ENCODE data around the gene RAB11FIP4. TPM values are rescaled to one million over a fixed set of nuclear protein-coding genes. Genes with fewer than 3 reads are reported as not detected.

Gene RAB11FIP4
- total and polyA plus RNA-seq, 9 donors: 1.8 to 16.5 (median 6.4) TPM

DNA sequence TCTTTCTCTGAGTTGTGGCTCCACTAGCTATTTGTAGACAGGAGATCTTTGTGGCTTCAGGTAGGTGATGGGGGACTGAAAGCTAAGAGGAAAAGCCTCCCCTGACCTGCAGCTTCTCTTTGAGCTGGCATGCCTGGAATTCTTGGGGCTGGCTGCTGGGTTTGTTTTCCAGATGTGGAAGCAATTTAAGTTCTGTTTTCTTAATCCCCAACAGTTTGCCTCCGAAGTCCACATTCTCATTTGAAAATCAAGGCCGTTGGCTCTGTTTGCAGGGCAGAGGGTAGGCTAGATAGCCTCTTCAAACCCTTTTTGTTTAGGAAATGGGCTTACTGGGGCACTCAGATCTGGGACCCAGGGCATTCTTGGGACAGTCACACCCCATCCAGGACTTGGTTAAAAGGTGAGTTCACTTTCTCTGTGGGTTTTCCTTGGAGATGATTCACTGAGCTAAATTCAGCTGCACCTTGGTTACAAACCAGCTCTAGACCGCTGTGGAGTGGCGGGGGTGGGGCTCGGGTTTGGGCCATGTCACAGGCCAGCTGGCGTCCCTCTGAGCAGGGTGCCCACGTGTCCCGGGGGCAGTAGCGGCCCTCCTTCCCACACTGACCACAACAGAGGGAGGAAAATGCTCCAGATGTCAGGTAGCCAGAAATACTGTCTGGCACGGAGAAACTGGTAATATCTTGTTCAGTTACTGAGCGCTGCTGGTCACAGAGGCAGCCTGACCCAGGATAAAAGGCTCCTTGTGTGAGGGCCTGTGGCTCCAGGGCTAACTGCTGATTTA is 108.5 kb downstream of the RAB11FIP4 start:
- peak in 4 of 5 donors; percentile 51 to 62 (median 60) for DNase-seq
- TF ChIP-seq, protein P1, sequence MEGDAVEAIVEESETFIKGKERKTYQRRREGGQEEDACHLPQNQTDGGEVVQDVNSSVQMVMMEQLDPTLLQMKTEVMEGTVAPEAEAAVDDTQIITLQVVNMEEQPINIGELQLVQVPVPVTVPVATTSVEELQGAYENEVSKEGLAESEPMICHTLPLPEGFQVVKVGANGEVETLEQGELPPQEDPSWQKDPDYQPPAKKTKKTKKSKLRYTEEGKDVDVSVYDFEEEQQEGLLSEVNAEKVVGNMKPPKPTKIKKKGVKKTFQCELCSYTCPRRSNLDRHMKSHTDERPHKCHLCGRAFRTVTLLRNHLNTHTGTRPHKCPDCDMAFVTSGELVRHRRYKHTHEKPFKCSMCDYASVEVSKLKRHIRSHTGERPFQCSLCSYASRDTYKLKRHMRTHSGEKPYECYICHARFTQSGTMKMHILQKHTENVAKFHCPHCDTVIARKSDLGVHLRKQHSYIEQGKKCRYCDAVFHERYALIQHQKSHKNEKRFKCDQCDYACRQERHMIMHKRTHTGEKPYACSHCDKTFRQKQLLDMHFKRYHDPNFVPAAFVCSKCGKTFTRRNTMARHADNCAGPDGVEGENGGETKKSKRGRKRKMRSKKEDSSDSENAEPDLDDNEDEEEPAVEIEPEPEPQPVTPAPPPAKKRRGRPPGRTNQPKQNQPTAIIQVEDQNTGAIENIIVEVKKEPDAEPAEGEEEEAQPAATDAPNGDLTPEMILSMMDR (IDR thresholded peaks at IDR 0.05): no peak
- no peak for TF ChIP-seq POLR2A (IDR thresholded peaks at IDR 0.05)
- 2 to 8% (median 5%) methylated on average over 11 of the region's 11 CpGs for WGBS, 3 donors
- Histone ChIP-seq H3K4me3 (no peak overlapping the region), H3K27ac (peak overlapping the region in 1 of 2 donors; percentile 58), H3K9me3 (no peaks in the 10 kb centered on the region), H3K4me1 (ENCODE audit: insufficient read depth) (peaks cover 4% of the 10 kb centered on the region), H3K27me3 (no peaks in the 10 kb centered on the region), H3K36me3 (no peaks in the 10 kb centered on the region)
- intact Hi-C loops (cut with DNase I): no loop called here

DNA sequence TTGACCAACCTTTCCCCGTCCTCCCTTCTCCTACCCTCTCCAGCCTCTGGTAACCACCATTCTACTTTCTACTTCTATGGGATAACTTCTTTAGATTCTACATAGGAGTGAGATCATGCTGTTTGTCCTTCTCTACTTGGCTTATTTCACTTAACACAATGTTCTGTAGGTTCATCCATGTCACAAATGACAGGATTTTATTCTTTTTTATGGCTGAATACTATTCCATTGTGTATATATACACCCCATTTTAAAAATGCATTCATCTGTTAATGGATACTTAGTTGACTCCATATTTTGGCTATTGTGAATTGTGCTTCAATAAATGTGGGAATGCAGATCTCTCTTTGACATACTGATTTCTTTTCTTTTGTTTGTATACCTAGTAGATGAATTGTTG is 115.0 kb downstream of the RAB11FIP4 start:
- no peaks in the 10 kb centered on the region for H3K4me1 ChIP-seq (ENCODE audit: insufficient read depth)
- DNase-seq: no peak
- H3K36me3 ChIP-seq: no peaks in the 10 kb centered on the region
- no peak overlapping the region for H3K27ac ChIP-seq
- H3K27me3 ChIP-seq: no peaks in the 10 kb centered on the region
- TF ChIP-seq, protein P1 (IDR thresholded peaks at IDR 0.05): no peak
- TF ChIP-seq POLR2A (IDR thresholded peaks at IDR 0.05) (no peak), EP300 (IDR thresholded peaks at IDR 0.05) (no peak)
- no peaks in the 10 kb centered on the region for H3K9me3 ChIP-seq
- intact Hi-C loops (cut with DNase I): no loop called here
- 92 to 97% (median 94%) methylated on average over 1 of the region's 1 CpG for WGBS, 3 donors
- H3K4me3 ChIP-seq: no peak overlapping the region

- no peaks in the 10 kb centered on the region for H3K27me3 ChIP-seq
- TF ChIP-seq, protein P1 (IDR thresholded peaks at IDR 0.05): no peak
- TF ChIP-seq EP300 (IDR thresholded peaks at IDR 0.05): no peak
- no peak for TF ChIP-seq POLR2A (IDR thresholded peaks at IDR 0.05)
- 69 to 75% (median 75%) methylated on average over 13 of the region's 13 CpGs for WGBS, 3 donors
- H3K4me1 ChIP-seq (ENCODE audit: insufficient read depth): no peaks in the 10 kb centered on the region
- intact Hi-C loops (cut with DNase I): no loop called here
- no peak overlapping the region for H3K4me3 ChIP-seq
- no peaks in the 10 kb centered on the region for H3K36me3 ChIP-seq
- H3K27ac ChIP-seq: no peak overlapping the region
- H3K9me3 ChIP-seq: no peaks in the 10 kb centered on the region
- DNase-seq: no peak
Measured at GRCh38 chr17:31508288-31509094, 117.0 kb downstream of the RAB11FIP4 start.

GRCh38 chr17:31509095-31509804 is 117.8 kb downstream of the RAB11FIP4 start:
- no peak overlapping the region for H3K4me3 ChIP-seq
- H3K27me3 ChIP-seq: no peaks in the 10 kb centered on the region
- no peaks in the 10 kb centered on the region for H3K9me3 ChIP-seq
- TF ChIP-seq, protein P1 (IDR thresholded peaks at IDR 0.05): no peak
- no peak for TF ChIP-seq POLR2A (IDR thresholded peaks at IDR 0.05)
- TF ChIP-seq EP300 (IDR thresholded peaks at IDR 0.05): no peak
- no peak for DNase-seq
- no peaks in the 10 kb centered on the region for H3K36me3 ChIP-seq
- no peak overlapping the region for H3K27ac ChIP-seq
- 75 to 79% (median 78%) methylated on average over 13 of the region's 13 CpGs for WGBS, 3 donors
- intact Hi-C loops (cut with DNase I): no loop called here
- no peaks in the 10 kb centered on the region for H3K4me1 ChIP-seq (ENCODE audit: insufficient read depth)
